K562 (cell line): ENCODE data around the gene TLNRD1. TPM values are rescaled to one million over a fixed set of nuclear protein-coding genes. Genes with fewer than 3 reads are reported as not detected.

ENCODE experiments used
- FOXK2 ChIP-seq, 2 experiments: fragments of 450-650 bp; IDR thresholded peaks in 1 of 2; conservative IDR thresholded peaks in 1 of 2; 2 replicates each; pipeline ENCODE4 v1.6.1; 2016; ENCODE audit warnings: low read depth in 2 of 2, mild to moderate bottlenecking in 1 of 2
- HMG20A ChIP-seq: fragments of 450-650 bp; formaldehyde crosslinking; conservative IDR thresholded peaks from 2 replicates; pipeline ENCODE4 v1.4.0; 2020; ENCODE audit warnings: mild to moderate bottlenecking, mixed read lengths
- HMG20B ChIP-seq: fragments of 250-450 bp; sonication (Bioruptor Pico); IDR thresholded peaks from 2 replicates; pipeline ENCODE4 v1.5.0; 2021; ENCODE audit warnings: mild to moderate bottlenecking
- HSF4 ChIP-seq: fragments of 250-450 bp; sonication (Bioruptor Pico); IDR thresholded peaks from 2 replicates; pipeline ENCODE4 v2.1.2; 2022; ENCODE audit warnings: mild to moderate bottlenecking, moderate library complexity, borderline replicate concordance
- PHTF2 ChIP-seq: fragments of 250-450 bp; sonication (Bioruptor Pico); IDR thresholded peaks from 2 replicates; pipeline ENCODE4 v1.5.0; 2021; ENCODE audit warnings: mild to moderate bottlenecking
- TAF7 ChIP-seq: fragments of 450-650 bp; IDR thresholded peaks from 2 replicates; pipeline ENCODE4 v1.6.1; 2016; ENCODE audit warnings: missing genetic modification characterization, missing compliant biosample characterization
- TBL1XR1 ChIP-seq, 2 experiments: IDR thresholded peaks; 2 replicates each; pipeline ENCODE4 v1.6.1; 2012; ENCODE audit warnings: improper control_type of control experiment in 2 of 2, low read length in 2 of 2, mild to moderate bottlenecking in 1 of 2
- TFAP4 ChIP-seq: sonication (generic); formaldehyde crosslinking; IDR thresholded peaks from 2 replicates; pipeline ENCODE4 v1.8.0; 2022; ENCODE audit warnings: missing genetic modification reagents, mild to moderate bottlenecking, moderate library complexity, borderline replicate concordance
- ZNF3 ChIP-seq: fragments of 250-450 bp; sonication (Bioruptor Pico); IDR thresholded peaks from 2 replicates; pipeline ENCODE4 v1.5.0; 2021; ENCODE audit warnings: mild to moderate bottlenecking, moderate library complexity
- ZNF668 ChIP-seq: fragments of 250-450 bp; sonication (Bioruptor Pico); IDR thresholded peaks from 2 replicates; pipeline ENCODE4 v1.8.0; 2022; ENCODE audit warnings: mild to moderate bottlenecking, inconsistent platforms
- polyA plus RNA-seq, 8 experiments: library from polyadenylated mRNA; depleted of rRNA in 4 of 8; stranded (reverse) in 5 of 8; unstranded in 3 of 8; fragments of >200 nt; fragmentation: Nextera tagmentation in 2 of 8; fragmentation: Illumina TruSeq in 1 of 8; extraction: Ambion mirVana in 2 of 8; extraction: Trizol in 1 of 8; gene quantifications; 2 replicates each; pipeline versions ENCODE4 v1.2.1 to v1.2.3, GENCODE V29; 2011 to 2014; ENCODE audit warnings: inconsistent platforms in 1 of 8, missing spikeins in 1 of 8
- total RNA-seq, 7 experiments: library from RNA; depleted of rRNA in 6 of 7; stranded (reverse); fragments of >200 nt in 6 of 7; fragmentation: Illumina TruSeq in 2 of 7; extraction: Trizol in 2 of 7; gene quantifications; 2 replicates each; pipeline versions ENCODE4 v1.2.1 to v1.2.3, GENCODE V29; 2011 to 2021; ENCODE audit warnings: low replicate concordance in 1 of 7
- TF ChIP-seq, protein P1 (sequence below), 2 experiments: fragments of 450-650 bp; formaldehyde crosslinking in 1 of 2; IDR thresholded peaks; 2 replicates each; pipeline versions ENCODE4 v1.4.0 to v1.6.1; 2014 to 2020; ENCODE audit warnings: mild to moderate bottlenecking in 2 of 2, borderline replicate concordance in 1 of 2, low read depth in 1 of 2
- TF ChIP-seq, protein P2 (sequence below): sonication (generic); formaldehyde crosslinking; IDR thresholded peaks from 2 replicates; pipeline ENCODE4 v1.8.0; 2022; ENCODE audit warnings: mild to moderate bottlenecking, low read depth, missing genetic modification reagents
- TF ChIP-seq, protein P3 (sequence below): fragments of 450-650 bp; formaldehyde crosslinking; IDR thresholded peaks from 2 replicates; pipeline ENCODE4 v1.4.0; 2020; ENCODE audit warnings: mild to moderate bottlenecking, moderate library complexity

TLNRD1 gene
- total and polyA plus RNA-seq, 9 of the 15 experiments (the other 6 are each of a cell fraction or from before 2014, with no cell fraction given): 1.1 to 33.1 (median 5.7) TPM

GRCh38 chr15:80989518-80990478 is 10.9 kb upstream of the TLNRD1 start, which contains the start of gene MESD (continued):
- TF ChIP-seq, protein P1, sequence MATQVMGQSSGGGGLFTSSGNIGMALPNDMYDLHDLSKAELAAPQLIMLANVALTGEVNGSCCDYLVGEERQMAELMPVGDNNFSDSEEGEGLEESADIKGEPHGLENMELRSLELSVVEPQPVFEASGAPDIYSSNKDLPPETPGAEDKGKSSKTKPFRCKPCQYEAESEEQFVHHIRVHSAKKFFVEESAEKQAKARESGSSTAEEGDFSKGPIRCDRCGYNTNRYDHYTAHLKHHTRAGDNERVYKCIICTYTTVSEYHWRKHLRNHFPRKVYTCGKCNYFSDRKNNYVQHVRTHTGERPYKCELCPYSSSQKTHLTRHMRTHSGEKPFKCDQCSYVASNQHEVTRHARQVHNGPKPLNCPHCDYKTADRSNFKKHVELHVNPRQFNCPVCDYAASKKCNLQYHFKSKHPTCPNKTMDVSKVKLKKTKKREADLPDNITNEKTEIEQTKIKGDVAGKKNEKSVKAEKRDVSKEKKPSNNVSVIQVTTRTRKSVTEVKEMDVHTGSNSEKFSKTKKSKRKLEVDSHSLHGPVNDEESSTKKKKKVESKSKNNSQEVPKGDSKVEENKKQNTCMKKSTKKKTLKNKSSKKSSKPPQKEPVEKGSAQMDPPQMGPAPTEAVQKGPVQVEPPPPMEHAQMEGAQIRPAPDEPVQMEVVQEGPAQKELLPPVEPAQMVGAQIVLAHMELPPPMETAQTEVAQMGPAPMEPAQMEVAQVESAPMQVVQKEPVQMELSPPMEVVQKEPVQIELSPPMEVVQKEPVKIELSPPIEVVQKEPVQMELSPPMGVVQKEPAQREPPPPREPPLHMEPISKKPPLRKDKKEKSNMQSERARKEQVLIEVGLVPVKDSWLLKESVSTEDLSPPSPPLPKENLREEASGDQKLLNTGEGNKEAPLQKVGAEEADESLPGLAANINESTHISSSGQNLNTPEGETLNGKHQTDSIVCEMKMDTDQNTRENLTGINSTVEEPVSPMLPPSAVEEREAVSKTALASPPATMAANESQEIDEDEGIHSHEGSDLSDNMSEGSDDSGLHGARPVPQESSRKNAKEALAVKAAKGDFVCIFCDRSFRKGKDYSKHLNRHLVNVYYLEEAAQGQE (IDR thresholded peaks at IDR 0.05; ENCODE audit: borderline replicate concordance): no peak
- TF ChIP-seq, protein P1 (CRISPR knock-in tag; IDR thresholded peaks at IDR 0.05; ENCODE audit: low read depth): no peak
- TF ChIP-seq ZNF668: no peak
- TF ChIP-seq TBL1XR1 (IDR thresholded peaks at IDR 0.05; ENCODE audit: low read length in 2 of 2): 0 out of 4 replicates have a peak, but pooled peaks of 1 of the 2 experiments have one; percentile 9
- no peak for TF ChIP-seq HMG20A (CRISPR knock-in tag)
- no peak for TF ChIP-seq ZNF3
- TF ChIP-seq HMG20B: no peak
- TF ChIP-seq TAF7 (tag): peak; percentile 70; the same call in 1 of the 2 replicates
- no peak; a peak in 1 of 4 replicates for TF ChIP-seq FOXK2 (conservative IDR thresholded peaks at IDR 0.05 in 1 of 2, IDR thresholded peaks at IDR 0.05 in 1 of 2; ENCODE audit: low read depth in 2 of 2)
- TF ChIP-seq TFAP4 (CRISPR knock-in tag): peak; percentile 43; the same call in 1 of the 2 replicates
- no peak for TF ChIP-seq HSF4 (CRISPR knock-in tag)
- no peak for TF ChIP-seq PHTF2
- TF ChIP-seq, protein P2, sequence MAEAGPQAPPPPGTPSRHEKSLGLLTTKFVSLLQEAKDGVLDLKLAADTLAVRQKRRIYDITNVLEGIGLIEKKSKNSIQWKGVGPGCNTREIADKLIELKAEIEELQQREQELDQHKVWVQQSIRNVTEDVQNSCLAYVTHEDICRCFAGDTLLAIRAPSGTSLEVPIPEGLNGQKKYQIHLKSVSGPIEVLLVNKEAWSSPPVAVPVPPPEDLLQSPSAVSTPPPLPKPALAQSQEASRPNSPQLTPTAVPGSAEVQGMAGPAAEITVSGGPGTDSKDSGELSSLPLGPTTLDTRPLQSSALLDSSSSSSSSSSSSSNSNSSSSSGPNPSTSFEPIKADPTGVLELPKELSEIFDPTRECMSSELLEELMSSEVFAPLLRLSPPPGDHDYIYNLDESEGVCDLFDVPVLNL: no peak
- TF ChIP-seq, protein P3, sequence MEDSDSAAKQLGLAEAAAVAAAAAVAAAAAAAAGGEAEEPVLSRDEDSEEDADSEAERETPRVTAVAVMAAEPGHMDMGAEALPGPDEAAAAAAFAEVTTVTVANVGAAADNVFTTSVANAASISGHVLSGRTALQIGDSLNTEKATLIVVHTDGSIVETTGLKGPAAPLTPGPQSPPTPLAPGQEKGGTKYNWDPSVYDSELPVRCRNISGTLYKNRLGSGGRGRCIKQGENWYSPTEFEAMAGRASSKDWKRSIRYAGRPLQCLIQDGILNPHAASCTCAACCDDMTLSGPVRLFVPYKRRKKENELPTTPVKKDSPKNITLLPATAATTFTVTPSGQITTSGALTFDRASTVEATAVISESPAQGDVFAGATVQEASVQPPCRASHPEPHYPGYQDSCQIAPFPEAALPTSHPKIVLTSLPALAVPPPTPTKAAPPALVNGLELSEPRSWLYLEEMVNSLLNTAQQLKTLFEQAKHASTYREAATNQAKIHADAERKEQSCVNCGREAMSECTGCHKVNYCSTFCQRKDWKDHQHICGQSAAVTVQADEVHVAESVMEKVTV: no peak; the same call in 1 of the 2 replicates
